ENCODE measurements around the gene MTG1.
A peak's percentile ranks its signal among the peaks of the same experiment; 100 is the strongest.

MTG1 gene

GRCh38 chr10:133349160-133349568 lies 44.8 kb upstream of the MTG1 start (continued):
- TF ChIP-seq POU6F1 (CRISPR knock-in tag; IDR thresholded peaks at IDR 0.05; ENCODE audit: borderline replicate concordance, low read depth) (no peak), SNAI2 (CRISPR knock-in tag; IDR thresholded peaks at IDR 0.05) (no peak), GLIS3 (CRISPR knock-in tag; IDR thresholded peaks at IDR 0.05) (no peak), CSDC2 (CRISPR knock-in tag; IDR thresholded peaks at IDR 0.05) (no peak), ZFP3 (CRISPR knock-in tag; IDR thresholded peaks at IDR 0.05) (no peak)

- no peak; the same call in 2 of the 3 replicates for ATAC-seq
- TF ChIP-seq ZC3H10 (CRISPR knock-in tag; IDR thresholded peaks at IDR 0.05) (no peak), TSHZ2 (CRISPR knock-in tag; IDR thresholded peaks at IDR 0.05) (no peak), PATZ1 (CRISPR knock-in tag; IDR thresholded peaks at IDR 0.05; ENCODE audit: borderline replicate concordance) (no peak), ESRRG (CRISPR knock-in tag; IDR thresholded peaks at IDR 0.05) (no peak)
Measured at GRCh38 chr10:133349577-133350011, 44.4 kb upstream of the MTG1 start.

GRCh38 chr10:133350283-133350949 lies 43.5 kb upstream of the MTG1 start:
- TF ChIP-seq ZFP3 (CRISPR knock-in tag; IDR thresholded peaks at IDR 0.05) = no peak
- no peak for TF ChIP-seq TCF4 (CRISPR knock-in tag; IDR thresholded peaks at IDR 0.05; ENCODE audit: borderline replicate concordance)
- TF ChIP-seq CSDC2 (CRISPR knock-in tag; IDR thresholded peaks at IDR 0.05) = no peak
- TF ChIP-seq ESRRG (CRISPR knock-in tag; IDR thresholded peaks at IDR 0.05) = no peak
- no peak for TF ChIP-seq CSRNP3 (CRISPR knock-in tag; IDR thresholded peaks at IDR 0.05)
- no peak for TF ChIP-seq ZFP30 (CRISPR knock-in tag; IDR thresholded peaks at IDR 0.05)
- TF ChIP-seq PATZ1 (CRISPR knock-in tag; IDR thresholded peaks at IDR 0.05; ENCODE audit: borderline replicate concordance) = no peak
- TF ChIP-seq ARNTL (CRISPR knock-in tag; IDR thresholded peaks at IDR 0.05; ENCODE audit: borderline replicate concordance, low read depth) = no peak
- no peak for TF ChIP-seq PPARA (CRISPR knock-in tag; IDR thresholded peaks at IDR 0.05; ENCODE audit: borderline replicate concordance)
- TF ChIP-seq SNAI2 (CRISPR knock-in tag; IDR thresholded peaks at IDR 0.05) = no peak
- no peak for TF ChIP-seq ZNF565 (CRISPR knock-in tag; conservative IDR thresholded peaks at IDR 0.05; ENCODE audit: low read depth)
- no peak for TF ChIP-seq ZC3H10 (CRISPR knock-in tag; IDR thresholded peaks at IDR 0.05)
- TF ChIP-seq TOX (CRISPR knock-in tag; IDR thresholded peaks at IDR 0.05; ENCODE audit: borderline replicate concordance) = no peak
- TF ChIP-seq CREB5 (CRISPR knock-in tag; IDR thresholded peaks at IDR 0.05; ENCODE audit: low read depth) = no peak
- no peak for TF ChIP-seq GLIS3 (CRISPR knock-in tag; IDR thresholded peaks at IDR 0.05)
- no peak for TF ChIP-seq OSR1 (CRISPR knock-in tag; IDR thresholded peaks at IDR 0.05)
- no peak for TF ChIP-seq TSHZ2 (CRISPR knock-in tag; IDR thresholded peaks at IDR 0.05)
- no peak for TF ChIP-seq BACH2 (CRISPR knock-in tag; IDR thresholded peaks at IDR 0.05; ENCODE audit: borderline replicate concordance)
- ATAC-seq = peak; percentile 2; the same call in 1 of the 3 replicates

All from SK-N-SH treated with all-trans-retinoic acid at 6 μM for 48 hours (cell line).